HK-2 (cell line): ENCODE measurements around the gene METTL9.
"Not testable (repeated sequence)": the region's sequence is repeated elsewhere in the genome, so short reads cannot be mapped to it uniquely, and the experiment has no call there.

ENCODE experiments used
- DNase-seq: peaks from one replicate; pipeline ENCODE4 v3.0.0-alpha.2; 2018; ENCODE audit not compliant: unreplicated experiment

The METTL9 gene

GRCh38 chr16:21635694-21636093, 36.3 kb downstream of the METTL9 start:
- DNase-seq: not testable (repeated sequence)

DNA sequence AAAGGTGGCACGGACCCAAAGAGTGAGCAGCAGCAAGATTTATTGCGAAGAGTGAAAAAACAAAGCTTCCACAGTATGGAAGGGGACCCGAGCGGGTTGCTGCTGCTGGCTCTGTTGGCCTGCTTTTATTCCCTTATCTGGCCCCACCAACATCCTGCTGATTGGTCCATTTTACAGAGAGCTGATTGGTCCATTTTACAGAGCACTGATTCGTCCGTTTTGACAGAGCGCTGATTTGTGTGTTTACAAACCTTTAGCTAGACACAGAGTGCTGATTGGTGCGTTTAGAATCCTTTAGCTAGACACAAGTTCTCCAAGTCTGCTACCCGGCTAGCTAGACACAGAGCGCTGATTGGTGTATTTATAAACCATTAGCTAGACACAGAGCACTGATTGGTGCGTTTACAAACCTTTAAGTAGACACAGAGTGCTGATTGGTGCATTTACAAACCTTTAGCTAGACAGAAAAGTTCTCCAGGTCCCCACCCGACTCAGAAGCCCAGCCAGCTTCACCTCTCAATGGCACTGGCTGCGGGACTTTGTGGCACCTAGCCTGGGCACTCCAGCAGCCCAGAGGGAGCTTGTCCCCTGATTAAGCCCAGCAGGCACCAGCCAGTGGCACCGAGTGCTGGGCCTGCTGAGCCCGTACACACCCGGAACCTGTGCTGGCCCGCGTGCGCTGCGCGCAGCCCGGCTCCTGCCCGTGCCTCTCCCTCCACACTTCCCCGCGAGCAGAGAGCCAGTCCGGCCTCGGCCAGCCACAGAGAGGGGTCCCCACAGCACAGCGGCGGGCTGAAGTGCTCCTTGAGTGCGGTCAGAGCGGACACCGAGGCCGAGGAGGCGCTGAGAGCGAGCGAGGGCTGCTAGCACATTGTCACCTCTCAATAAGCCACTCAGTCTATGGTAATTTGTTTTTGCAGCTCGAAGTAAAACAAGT, 37.9 kb downstream of the METTL9 start:
- DNase-seq: no peak

GRCh38 chr16:21638573-21638975, 39.2 kb downstream of the METTL9 start:
- no peak for DNase-seq

DNA sequence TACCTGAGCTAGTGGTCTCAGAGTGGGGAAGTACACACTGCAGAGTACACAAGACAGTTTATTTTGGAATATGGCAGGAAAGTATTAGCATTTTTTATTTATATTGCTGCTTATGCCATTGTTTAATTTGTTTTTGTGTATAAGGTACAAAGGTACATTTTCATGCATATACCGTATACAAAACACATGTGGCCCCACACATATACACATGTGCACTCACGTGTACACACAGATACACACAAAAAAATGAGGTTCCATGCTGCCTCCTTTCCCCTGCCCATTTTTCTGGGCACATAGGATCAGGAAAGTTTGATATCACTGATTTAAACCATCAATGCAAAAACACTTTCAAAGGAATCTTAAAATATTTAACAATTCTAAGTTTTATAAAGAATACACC, 40.1 kb downstream of the METTL9 start:
- no peak for DNase-seq

- no peak for DNase-seq
Observed at GRCh38 chr16:21641916-21642315, 42.5 kb downstream of the METTL9 start.

DNA sequence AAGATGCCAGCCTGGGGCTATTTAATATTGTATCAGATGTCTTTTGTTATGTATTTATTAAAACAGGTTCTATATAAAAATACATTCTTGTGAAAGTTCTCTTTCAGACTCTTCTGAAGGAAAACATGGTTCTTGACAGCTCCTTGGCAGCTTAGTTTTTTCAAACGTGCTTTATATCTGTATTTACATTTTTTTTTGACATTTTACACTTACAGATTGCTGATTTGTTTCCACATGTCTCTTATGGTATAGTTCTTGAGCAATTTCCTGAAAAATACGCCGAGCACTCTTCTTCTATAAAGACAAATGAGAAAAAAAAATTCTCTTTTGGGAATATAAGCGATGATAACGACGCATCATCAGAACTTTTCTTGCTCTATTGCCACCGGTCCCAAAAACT, 43.5 kb downstream of the METTL9 start:
- no peak for DNase-seq

DNA sequence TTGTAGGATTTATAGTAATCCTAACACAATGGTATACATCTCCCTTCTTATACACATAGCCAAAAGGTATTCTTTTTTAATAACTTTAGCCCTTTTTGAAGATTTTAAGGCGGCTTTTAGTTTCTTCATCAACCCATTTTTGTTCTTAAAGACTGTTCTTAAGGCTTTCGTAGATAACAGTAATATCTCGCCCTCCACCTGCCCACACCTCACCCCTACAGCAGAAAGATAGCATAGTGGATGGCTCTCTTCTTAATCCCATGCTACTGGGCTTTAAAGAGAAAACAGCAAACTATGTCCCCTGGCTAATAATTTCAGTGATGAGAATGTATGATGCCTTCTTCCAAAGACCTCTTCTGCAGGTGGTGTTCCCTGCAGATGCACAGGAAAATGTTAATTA, 44.4 kb downstream of the METTL9 start:
- no peak for DNase-seq

DNA sequence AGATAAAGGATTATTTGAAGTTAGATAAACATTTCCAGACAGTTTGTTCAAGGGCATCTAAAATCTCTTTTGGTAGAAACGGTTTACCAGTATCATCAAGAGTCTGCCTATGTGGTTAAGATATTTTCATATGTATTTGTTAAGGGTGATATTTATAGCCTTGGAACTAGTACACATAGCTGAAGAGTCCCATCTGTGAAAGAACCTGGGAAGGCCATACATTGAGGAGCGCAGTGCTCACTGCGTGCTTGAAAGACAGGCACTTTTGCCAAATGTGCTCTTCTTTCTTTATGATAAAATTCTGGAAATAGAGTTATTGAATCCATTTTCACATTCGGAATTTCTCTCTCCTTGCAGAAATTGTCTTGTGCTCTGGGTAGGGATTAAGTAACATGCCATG, 45.3 kb downstream of the METTL9 start:
- DNase-seq: no peak

GRCh38 chr16:21645261-21645721, 45.9 kb downstream of the METTL9 start:
- DNase-seq: no peak

- no peak for DNase-seq
Observed at GRCh38 chr16:21646091-21646490, 46.7 kb downstream of the METTL9 start.

DNA sequence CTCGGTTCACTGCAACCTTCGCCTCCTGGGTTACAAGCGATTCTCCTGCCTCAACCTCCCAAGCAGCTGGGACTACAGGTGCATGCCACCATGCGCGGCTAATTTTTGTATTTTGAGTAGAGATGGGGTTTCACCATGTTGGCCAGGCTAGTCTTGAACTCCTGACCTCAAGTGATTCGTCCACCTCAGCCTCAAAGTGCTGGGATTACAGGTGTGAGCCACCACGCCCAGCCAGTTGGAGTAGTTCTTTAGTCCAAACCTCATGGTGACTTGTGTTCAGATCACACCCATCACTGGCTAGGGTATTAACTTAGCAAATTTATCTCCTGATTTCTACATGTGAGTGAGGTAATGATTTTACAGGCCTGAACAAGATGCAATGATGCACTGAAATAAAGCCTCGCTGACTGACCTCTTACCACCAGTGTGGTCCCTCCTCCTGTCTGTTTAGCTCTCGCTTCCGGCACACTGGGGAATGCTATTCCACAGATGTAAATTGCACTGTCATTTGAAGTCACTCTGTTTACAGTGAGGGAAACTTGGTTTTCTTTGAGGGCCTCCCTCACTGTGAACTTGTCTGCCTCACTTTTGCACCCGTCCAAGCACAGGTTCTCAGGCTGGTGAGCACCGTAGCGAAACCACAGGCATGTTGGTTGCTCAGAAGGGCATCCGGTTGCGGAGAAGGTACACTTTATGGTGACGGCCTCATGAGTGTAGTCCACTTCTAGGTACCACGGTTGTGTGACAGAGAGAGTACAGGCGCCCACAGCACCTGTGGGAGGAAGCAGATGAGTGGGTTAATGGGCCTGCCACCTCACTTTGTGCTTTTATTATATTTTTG, 47.6 kb downstream of the METTL9 start:
- peak; percentile 31 for DNase-seq

DNA sequence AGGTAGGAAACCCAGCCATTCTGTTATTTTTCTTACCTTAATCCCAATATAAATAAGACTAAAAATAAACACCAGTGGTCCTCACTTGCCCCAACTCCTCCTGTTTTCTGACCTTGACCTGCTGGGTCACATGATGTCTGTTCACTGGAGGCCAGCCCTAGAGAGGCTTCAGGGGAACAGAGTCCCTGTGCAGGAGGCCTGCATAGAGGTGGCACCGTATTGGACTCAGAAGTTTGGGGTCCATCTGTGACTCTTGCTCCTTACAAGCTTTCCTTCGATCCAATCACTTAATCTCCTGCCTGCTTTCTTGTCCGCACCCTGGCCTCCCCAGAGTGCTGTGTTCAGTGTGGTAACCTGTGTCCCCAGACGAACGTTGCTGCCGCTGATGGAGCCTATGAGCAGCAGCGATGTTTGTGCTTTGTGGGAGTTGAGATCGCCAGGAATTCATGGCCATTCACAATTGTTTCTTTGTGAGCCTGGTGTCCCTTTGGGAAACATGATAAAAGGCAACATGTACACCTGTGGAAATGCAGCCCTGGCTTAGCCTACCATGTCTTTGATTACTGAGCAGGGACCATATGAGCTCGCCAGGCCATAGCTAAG, 48.3 kb downstream of the METTL9 start:
- DNase-seq: no peak

- not testable (repeated sequence) for DNase-seq
Observed at GRCh38 chr16:21649826-21650406, 50.5 kb downstream of the METTL9 start.

GRCh38 chr16:21650521-21650920, 51.1 kb downstream of the METTL9 start:
- DNase-seq: no peak

- DNase-seq: no peak
Observed at GRCh38 chr16:21651515-21651914, 52.1 kb downstream of the METTL9 start.

DNA sequence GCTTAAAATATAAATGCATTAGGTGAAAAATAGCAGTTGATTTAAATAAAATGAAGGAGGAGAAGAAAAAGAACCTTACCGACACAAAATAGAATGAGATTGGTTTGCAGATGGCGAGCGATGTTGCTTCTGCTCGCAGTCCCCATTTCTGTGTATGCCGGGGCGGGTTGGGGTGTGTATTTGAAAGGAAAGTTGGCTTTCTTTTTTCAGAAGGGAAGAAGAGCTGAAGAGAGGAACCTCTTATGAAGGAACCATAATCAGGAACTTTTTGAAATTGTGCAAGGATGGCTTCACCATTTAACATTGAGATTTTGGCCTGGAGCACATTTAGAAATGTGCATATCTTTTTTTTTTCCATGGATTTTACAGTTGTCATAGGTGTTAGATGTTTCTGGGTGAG, 53.1 kb downstream of the METTL9 start, which contains the start of gene IGSF6:
Gene IGSF6 (minus strand): TSS at position 156 of the 400 bp plus-strand sequence. CDS start 10 bp downstream, at position 146.
- no peak for DNase-seq

DNA sequence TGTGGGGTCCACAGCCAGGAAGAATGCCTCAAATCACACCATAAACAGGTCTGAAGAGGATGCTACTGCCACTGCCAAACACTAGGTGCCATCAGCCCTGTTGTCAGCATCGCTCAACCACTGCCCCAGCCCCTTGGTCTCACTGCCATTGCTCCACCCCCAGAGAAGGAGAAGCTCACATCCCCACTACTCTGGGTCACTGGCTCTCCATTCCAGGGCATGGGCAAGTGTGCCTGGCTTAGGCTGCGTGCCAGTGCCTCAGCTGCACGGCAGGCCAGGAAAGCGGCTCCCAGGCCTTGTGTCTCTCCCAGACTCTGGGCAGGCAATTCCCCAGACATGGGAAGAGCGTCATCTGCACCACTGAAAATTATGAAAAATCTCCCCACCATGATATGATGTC, 54.2 kb downstream of the METTL9 start:
- DNase-seq: no peak

DNA sequence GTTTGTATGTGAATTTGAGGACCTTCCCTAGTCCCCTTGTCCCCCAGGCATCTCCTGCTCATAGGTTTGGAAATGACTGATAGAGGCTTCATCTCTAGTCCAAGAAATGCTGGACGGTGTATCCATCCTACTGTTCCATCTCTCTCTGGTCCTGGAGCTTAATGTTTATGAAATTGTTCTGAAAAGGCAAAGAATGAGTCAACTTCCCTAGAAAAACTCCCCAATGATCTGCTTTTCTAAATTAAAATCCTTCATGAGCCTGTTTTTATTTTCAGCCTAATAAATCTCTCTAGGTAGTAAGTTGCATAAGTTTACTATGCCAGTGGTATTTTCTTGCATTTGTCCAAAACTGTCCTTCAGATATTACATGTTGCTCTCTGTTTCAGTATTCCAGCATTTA, 55.1 kb downstream of the METTL9 start:
- no peak for DNase-seq

- no peak for DNase-seq
Observed at GRCh38 chr16:21654881-21655280, 55.5 kb downstream of the METTL9 start.

DNA sequence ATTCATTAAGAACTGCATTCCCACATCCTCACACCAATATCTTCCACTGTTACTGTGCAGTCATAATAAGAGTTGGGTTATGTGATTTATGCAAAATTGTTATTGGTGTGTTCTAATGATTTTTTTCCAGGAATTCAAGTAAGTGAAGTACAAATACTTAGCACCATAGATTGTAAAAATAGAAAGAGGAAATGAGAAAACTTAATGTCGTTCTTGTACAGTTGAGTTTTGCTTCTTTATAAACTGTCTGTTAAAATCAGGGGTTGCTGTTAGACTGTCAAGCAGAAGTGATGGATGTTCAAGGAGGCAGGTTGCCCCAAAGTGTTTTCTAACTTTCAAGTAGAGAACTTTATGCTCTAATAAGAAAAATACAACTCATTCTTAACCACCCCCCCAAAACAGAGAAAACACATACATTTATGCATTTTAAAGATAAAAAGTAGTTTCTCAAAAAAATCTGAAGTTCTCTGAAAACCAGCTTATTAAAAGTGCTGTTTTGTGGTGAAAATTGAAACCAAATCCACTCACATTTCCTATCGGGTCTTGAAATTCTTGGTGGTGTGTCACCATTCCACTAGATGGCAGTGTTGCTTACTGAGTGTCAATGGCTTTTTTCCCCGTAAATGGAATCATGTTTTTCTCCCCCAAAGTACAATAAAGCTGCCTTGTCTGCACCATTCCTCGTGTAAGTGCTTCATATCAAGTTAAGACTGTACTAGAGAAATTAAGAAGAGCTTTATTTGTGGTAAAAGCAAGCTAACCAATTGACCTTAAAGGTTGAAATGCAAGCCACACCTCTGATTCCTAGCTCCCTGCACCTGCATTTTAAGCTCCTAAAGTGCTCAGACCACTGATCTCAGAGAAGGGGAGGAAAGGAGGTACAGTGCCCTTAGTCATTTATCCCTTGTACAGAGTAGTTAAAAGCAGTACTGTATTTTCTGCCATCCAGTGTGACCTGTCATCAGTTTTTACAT, 57.7 kb downstream of the METTL9 start:
- peak; percentile 9 for DNase-seq

- DNase-seq: no peak
Observed at GRCh38 chr16:21659124-21659523, 59.7 kb downstream of the METTL9 start.
